ENCODE data around the gene DNAJA2.

The DNAJA2 gene

GRCh38 chr16:46906360-46907060, 67.0 kb downstream of the DNAJA2 start:
- Histone ChIP-seq H3K9me2 (replicated peaks; ENCODE audit: control insufficient read depth, low read length) (no peaks in the 10 kb centered on the region), H3K4me1 (ENCODE audit: control insufficient read depth, low read length) (peaks cover 32% of the 10 kb centered on the region), H3K36me3 (ENCODE audit: control insufficient read depth, low read length) (peaks cover 7% of the 10 kb centered on the region), H3F3A (ENCODE audit: control insufficient read depth, insufficient read depth) (peaks cover 12% of the 10 kb centered on the region), H3K27ac (ENCODE audit: low read depth, low read length) (no peak overlapping the region), H4K20me1 (ENCODE audit: control insufficient read depth, insufficient read depth, low read depth, low read length) (no peaks in the 10 kb centered on the region), H3K9me3 (ENCODE audit: control insufficient read depth, insufficient read depth, low read length) (no peaks in the 10 kb centered on the region), H3K4me2 (ENCODE audit: low read length) (no peak overlapping the region), H3K4me3 (ENCODE audit: low read length) (no peak overlapping the region), H3K79me2 (ENCODE audit: control insufficient read depth, low read length) (0 out of 2 replicates have a peak, but pooled peaks cover 3% of the 10 kb centered on the region), H3K27me3 (ENCODE audit: control insufficient read depth, low read length) (no peaks in the 10 kb centered on the region)
- TF ChIP-seq CTCF (IDR thresholded peaks at IDR 0.05; ENCODE audit: low read depth, low read length, poor library complexity, severe bottlenecking) (no peak), EZH2phosphoT487 (IDR thresholded peaks at IDR 0.05; ENCODE audit: borderline replicate concordance, low read length) (no peak)

All from DOHH2 (cell line).